Limb (tissue), 2 donors: ENCODE measurements around the gene HERC5.
"Not testable (repeated sequence)": the region's sequence is repeated elsewhere in the genome, so short reads cannot be mapped to it uniquely, and the experiment has no call there.

Source experiments
- DNase-seq, 2 donors: peaks; one replicate each; pipeline ENCODE4 v3.0.0-alpha.2; 2016; ENCODE audit errors: extremely low spot score in 2 of 2

Gene HERC5

DNA sequence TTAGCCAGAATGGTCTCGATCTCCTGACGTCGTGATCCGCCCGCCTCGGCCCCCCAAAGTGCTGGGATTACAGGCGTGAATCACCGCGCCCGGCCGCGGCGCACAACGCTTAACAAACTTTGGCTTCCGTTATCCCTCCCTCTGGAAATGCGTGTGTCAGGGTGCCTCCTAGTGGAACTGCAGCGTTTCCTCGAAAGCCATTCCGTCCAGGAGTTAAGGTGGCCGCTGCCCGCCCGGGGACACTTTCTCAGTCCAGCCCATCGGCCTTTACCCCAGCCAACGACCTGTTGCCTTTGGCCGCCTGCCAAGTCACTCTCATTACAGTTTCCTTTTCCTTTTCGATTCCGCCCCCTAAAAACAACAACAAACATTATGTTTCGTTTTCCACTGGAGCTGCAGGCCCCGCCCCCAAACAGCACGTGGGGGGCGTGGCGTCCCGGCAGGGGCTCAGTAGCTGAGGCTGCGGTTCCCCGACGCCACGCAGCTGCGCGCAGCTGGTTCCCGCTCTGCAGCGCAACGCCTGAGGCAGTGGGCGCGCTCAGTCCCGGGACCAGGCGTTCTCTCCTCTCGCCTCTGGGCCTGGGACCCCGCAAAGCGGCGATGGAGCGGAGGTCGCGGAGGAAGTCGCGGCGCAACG, at the start of gene HERC5:
TSS of gene HERC5 (plus strand) at position 450 of the 637 bp plus-strand sequence. CDS start at position 601, 151 bp downstream.
- peak; percentile 79 to 88 for DNase-seq

DNA sequence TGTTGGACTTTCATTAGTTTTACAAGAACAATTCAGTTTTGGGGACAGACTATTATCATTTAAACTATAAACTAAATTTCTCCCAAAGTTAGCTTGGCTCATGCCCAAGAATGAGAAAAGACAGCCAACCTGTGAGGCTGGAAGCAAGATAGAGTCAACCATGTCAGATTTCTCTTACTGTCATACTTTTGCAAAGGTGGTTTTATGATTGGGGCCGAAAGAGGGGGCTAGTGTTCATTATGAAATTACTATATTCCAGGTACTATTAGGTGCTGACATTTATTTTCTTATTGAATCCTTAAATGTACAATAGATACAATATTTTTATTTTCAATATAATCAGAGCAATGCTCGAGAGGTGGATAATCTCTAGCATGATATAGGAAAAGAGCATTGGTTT, 47.7 kb upstream of the HERC5 start:
- DNase-seq: no peak

DNA sequence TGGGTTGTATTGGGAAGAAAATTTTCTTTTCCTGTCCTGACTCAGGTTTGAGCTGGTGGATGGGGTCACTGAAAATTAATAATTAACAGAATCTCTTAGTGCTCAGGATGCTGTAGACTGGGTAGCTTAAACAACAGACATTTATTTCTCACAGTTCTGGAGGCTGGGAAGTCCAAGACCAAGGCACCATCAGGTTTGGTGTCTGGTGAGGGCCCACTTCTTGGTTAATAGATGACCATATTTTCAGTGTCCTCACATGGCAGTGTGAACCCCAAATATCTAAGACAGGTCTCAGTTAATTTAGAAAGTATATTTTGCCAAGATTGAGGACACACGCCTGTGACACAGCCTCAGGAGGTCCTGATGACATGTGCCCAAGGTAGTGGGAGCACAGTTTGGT, 47.1 kb upstream of the HERC5 start:
- DNase-seq: no peak

DNA sequence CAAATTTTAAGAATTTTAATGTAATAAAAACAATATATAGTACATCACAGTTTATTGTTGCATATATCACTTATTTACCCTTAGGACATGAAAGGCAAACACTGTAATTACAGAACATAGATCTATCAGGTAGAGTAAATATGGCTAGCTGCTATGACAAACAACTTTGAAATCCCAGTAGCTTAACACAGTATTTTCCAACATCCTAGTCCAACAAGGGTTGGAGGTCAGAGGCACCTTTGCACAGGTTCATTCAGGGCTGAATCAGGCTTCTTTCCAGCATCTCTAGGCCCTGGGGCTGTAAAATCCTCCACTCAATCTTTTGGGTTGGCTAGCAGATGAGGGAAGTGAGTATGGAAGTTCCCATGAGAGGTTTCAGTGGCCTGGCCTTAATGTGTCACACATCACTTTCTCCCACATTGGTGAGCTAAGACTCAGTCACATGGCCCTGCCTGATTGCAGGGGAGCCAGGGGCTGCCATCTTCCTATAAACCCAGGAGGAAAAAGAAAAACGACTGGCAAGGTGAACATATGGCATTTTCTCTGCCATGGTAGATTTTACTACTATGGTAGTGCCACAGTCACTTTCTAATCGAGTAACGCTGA, 45.3 kb upstream of the HERC5 start:
- no peak for DNase-seq

DNA sequence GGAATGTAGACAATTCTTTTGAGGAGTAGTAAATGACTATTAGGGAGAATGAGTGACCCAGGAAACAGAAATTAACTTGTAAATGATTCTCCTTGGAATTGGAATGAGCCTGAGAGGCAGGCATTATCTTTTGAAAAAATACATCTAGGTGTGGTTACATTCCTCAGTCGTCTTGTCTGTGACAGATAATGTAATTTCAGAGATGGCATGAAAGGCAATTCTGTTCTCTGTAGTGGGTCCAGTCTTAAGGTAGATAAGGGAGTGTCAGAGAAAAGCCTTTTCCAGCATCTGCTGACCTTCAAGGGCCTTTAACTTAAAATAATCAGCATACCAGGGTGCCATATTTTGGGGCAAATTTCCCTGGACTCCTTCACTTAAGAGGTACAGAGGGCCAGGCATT, 43.1 kb upstream of the HERC5 start:
- no peak for DNase-seq

DNA sequence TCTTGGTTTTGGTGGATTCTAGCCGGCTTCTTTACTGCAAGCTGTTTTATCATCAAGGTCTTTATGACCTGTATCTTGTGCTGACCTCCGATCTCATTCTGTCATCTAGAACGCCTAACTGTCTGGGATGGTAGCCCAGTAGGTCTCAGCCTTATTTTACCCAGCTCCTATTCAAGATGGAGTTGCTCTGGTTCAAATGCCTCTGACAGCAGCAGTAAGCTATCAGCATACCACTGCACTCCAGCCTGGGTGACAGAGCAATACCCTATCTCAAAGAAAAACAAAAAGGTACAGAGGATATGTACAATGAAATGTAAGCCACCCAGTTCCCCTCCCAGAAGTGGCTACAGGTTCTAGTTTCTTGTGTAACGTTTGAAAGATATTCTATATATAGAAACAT, 42.2 kb upstream of the HERC5 start:
- DNase-seq: no peak

DNA sequence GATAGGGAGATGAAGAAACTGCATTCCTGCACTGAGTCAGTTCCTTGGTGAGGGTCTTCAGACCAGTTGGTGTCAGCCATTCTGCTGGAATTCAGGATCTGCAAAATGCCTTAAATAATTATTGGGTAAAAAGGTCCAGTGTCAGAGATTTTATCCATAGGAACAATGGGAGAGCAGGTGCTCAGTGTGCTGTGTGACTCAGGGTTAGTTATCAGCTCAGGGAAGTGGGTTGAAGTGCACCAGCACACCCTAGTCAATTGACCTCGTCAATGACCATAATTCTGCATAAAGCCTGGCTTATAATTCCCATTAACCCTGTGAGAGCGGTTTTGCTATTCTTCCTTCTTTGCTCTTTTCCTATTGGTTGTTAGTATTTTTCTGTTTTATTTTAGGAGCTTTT, 40.9 kb upstream of the HERC5 start:
- DNase-seq: no peak

DNA sequence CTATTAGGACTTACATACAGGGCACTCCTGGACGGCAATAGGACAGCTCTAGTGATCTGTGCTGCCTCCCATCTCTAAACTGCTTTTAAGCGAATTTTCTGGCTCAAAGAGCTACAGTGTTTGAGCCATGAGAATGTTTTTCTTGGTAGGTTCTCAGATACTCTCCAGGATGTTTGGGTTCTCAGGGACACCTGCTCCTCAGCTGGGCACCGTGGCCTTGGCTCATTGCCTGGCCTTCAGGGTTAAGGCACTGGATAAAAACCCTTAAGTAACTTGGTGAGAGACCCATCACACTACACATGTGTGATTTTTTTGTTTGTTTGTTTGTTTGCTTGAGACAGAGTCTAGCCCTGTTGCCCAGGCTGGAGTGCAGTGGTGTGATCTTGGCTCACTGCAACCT, 38.5 kb upstream of the HERC5 start:
- no peak for DNase-seq

DNA sequence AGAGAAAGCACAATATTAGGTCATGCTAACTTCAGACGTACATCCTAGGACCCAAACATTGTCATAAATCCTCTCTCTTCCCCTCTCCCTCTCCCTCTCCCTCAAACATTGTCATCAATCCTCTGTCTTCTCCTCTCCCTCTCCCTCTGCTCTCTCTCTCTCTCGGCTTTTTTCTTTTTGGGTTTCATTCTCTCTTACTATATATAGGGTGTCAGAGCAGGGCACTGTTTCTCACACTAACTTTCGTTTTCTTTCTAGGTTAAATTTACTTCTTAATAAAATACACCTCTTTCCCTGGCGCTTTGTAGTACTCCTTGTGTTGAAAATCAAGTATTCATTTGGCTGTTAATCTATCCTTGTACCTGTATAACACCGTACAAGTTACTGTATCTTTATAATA, 37.0 kb upstream of the HERC5 start:
- no peak for DNase-seq

DNA sequence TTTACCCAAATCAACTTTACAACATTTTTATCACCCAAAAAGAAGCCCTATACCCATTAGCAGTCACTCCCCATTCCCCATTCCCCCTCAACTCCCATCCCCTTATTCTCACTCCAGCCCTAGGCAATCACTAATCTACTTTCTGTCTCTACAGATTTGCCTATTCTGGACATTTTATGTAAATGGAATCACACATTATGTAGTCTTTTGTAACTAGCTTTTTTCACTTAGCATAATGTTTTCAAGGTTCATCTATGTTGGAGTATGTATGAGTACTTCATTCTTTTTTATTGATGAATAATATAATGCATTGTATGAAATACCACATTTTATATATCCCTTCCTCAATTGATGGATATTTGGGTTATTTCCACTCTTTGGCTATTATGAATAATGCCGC, 36.1 kb upstream of the HERC5 start:
- DNase-seq: no peak

DNA sequence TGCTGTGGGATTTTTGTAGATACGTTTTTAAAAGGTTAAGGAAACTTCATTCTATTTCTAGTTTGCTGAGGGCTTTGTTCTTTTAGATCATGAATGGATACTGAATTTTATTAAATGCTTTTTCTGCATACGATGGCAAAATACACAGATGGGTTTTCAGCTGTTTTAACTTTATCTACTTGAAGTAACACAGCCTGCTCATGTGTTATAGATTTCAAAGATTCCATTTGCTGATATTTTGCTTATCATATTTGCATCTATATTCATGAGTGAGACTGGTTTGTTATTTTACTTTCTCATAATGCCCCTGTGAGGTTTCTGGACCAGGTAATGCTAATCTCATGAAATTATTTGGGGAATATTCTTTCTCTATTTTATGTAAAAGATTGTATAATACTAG, 34.5 kb upstream of the HERC5 start:
- no peak for DNase-seq

DNA sequence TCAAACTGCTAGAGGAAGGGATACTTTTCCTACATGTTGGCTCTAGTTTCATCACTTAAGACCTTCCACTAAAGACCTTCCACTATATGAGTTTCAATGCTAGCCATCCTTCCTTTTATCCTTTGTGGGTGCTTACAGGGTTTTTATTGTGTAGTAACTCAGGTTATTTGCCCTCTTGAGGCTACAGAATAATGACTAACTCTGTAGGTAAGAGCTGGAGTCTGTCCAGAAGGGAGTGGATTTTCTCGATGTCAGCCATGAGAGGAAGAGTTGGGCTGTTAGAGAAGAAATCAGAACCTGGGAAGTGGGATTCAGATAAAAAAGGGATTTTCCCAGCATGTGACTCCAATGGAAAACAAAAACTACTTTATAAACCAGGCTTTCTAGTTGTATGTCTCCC, 27.5 kb upstream of the HERC5 start:
- DNase-seq: no peak

DNA sequence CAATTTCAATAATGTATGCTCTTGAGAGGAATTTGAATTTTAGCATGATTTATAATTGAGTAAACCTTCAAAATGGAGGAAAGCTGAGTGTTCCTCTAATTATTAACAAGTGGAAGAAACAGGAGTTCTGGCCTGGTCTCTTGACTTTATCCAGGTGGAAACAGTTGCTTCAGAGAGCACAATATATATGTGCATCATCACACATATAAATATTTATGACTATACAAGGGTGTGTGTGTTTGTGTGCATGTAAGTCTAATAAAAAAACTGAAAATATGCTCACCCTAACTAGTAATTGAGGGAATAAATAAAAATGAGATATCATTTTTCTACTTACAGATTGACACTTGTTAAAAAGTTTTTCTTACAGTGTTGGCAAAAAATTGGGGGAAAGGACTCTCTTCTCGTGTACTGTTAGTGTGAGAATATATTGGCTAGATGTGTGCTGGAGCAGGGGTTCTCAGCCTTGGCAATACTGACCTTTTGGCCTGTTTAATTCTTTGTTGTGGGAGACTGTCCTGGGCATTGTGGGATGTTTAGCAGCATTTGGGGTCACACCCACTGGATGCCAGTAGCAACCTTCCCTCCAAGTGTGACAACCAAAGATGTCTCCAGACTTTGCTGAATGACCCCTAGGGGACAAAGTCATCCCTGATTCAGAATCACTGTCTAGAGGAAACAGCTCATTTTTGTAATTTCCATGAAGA, 20.8 kb upstream of the HERC5 start:
- no peak for DNase-seq

DNA sequence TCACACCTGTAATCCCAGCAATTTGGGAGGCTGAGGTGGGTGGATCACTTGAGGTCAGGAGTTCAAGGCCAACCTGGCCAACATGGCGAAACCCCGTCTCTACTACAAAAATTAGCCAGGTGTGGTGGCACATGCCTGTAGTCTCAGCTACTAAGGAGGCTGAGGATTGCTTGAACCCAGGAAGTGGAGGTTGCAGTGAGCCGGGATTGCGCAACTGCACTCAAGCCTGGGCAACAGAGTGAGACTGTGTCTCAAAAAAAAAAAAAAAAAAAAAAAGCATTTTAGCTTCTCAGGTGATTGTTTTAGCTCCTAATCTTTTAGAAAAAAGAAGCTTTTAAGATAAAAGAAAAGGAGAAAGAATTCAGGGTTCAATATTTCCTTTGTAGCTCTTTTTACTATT, 19.0 kb upstream of the HERC5 start:
- not testable (repeated sequence) for DNase-seq

DNA sequence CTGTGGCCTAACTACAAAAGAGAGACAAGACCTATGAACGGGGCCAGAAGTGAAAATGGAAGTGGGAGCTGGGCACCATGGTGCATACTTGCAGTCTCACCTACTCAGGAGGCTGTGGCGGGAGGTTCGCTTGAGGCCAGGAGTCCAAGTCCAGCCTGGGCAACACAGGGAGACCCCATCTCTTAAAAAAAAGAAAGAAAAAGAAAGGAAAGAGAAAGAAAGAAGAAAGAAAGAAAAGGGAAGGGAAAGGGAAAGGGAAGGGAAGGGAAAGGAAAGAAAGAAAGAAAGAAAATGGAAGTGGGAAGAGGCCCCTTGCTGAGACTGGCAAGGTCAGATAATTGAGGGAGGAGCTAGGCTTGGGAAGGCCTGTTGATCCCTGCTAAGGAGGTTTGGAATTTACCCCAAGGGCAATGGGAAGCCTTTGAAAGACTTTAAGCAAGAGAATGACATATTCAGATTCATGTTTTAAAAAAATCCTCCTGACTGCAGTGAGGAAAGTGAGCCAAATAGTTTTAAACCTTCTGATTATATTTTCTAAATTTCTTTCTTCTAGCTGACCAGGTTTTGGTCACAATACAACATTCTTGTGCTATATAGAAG, 17.7 kb upstream of the HERC5 start:
- no peak for DNase-seq

DNA sequence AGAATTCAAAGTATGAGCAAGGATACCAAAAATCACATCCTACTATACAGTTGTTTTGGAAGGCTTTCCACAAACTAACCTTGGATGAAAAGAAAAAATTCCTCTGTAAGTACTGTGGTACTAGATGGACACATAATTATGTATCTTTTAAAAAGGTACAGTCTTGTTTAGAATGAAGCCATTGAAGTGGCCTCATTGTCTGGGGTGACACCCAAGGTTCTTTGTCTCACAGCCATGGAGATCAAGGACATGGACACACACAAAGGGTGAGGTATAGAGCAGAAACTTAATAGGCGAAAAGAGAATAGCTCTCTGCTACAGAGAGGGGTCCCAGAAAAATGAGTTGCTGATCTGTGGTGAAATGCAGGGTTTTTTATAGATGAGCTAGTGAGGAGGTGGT, 16.8 kb upstream of the HERC5 start:
- no peak for DNase-seq

DNA sequence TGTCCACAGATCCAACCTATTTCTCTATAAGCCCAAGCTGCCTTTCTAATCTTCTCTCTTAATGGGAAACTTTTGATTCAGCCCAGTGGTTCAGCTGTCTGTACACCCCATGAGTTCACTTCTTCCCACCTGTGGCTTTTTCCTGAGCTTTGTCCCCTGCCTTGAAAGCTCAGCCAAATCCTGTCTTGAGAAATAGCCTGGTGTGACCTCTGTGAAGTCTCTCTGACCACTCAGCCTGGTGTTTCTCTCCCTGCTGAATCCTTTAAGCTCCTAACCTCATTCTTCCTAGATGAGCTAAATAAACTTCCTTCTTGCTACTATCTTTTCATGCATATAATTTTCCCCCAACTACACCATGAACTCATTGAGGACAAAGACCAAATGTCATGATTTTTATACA, 15.2 kb upstream of the HERC5 start:
- DNase-seq: no peak

DNA sequence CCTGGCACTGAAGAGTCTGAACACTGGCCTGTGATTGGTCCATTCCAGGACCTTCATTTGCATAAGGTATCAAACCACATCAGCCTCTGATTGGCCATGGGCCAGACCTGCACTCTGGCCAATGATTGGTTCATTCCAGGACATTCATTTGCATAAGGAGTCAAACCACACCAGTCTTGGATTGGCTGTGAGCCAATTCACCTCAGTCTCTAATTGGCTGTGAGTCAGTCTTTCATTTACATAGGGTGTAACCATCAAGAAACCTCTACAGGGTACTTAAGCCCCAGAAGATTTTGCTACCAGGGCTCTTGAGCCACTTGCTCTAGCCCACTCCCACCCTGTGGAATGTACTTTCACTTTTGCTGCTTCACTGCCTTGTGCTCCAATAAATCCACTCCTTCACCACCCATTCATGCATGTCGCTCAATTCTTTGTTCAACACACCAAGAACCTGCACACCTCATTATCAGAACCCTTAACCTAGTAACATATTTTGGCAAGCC, 14.2 kb upstream of the HERC5 start:
- no peak for DNase-seq

DNA sequence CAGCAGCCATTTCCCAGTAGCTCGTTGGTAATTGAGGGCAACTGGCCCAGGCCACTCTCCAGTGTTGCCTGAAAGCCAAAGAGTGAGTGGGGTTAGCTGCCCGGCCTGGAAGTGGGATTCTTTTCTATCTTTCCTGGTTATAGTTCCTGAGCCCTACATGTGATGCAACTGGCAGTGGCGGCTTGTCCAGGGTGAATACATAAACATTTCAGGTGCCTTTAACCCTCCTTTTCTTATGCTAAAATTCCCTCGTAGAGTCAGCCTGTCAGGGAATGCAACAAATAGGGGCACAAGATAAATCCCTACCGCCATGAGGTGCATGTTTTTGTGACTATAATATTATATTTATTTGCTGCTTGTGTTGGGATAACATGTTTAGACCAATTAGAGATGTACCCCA, 13.4 kb upstream of the HERC5 start:
- DNase-seq: no peak

DNA sequence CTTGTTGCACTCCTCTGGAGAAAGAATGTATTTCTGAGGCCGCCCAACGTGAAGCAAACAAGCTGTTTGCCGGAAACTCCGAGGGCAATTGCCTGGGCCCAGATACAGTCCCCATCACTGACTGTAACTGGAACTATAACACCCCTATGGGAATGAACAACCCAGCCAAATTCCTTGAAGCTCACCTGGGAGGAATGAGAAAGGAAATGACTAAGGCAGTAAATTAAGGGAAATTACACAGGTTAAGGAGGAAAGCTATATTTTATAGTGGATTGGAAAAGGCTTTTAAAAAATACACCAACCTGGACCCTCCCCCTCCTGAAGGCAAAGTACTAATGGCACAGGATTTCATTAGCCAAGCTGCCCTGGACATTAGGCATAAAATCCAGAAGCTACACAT, 11.7 kb upstream of the HERC5 start:
- no peak for DNase-seq

DNA sequence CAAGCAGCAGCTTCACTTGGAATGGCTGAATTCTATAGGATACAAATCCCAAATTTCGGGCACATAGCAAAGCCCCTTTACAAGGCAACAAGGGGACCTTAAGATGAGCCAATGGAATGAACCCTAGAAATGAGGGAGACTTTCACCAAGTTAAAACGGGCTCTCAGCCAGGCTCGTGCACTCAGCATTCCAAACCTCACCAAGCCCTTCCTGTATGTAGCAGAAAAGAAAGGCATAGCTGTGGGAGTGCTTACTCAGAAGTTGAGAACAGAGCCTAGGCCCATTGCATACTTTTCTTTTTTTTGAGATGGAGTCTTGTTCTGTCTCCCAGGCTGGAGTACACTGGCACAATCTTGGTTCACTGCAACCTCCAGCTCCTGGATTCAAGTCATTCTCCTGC, 10.8 kb upstream of the HERC5 start:
- no peak for DNase-seq

DNA sequence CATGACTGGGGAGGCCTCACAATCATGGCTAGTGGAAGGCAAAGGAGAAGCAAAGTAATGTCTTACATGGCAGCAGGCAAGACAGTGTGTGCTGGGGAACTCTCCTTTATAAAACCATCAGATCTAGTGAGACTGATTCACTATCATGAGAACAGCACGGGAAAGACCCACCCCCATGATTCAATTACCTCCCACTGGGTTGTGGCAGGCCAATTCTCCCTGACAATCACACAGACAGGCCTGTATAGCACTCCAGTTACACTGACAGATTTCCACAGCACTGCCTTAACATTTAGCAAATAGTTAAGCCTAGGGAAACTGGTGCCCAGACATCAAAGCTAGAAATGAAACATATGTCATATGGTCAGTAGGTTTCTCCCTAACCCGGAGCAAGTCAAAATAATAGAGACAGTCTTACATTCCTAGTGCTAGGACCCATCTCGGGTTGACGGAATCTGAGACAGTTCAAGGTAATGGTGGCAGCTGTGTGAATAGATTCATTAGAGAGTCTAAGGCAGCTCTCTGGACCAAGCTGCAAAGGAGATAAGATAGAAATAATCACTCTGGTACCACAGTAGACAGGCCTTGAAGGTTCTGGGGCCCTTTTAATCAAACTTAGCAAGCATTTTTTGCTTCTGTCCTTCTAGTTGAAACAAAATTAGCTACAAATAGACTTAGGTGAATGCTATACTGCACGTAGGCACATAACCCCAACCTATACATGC, 9.4 kb upstream of the HERC5 start:
- no peak for DNase-seq
